Activated T-cell treated with anti-CD3 and anti-CD28 coated beads, Interleukin-2, amount 50 U/mL, for 4 hours (primary cell): ENCODE measurements around the gene MYH13. TPM values are rescaled to one million over a fixed set of nuclear protein-coding genes. Genes with fewer than 3 reads are reported as not detected.
"Not testable (repeated sequence)": the region's sequence is repeated elsewhere in the genome, so short reads cannot be mapped to it uniquely, and the experiment has no call there.

Experiments
- ATAC-seq, 2 donors: fragments of 200-7000 bp; cut with Tn5 transposase; one replicate each; pipeline ENCODE4 v1.10.0; 2021
- DNase-seq: peaks from one replicate; pipeline ENCODE4 v3.0.0-alpha.2; 2020
- H3K27me3 Mint-ChIP-seq: one replicate; pipeline ENCODE4 v1.8.0; 2021; ENCODE audit warnings: low read depth, mixed read lengths
- H3K36me3 Mint-ChIP-seq: one replicate; pipeline ENCODE4 v1.8.0; 2022; ENCODE audit warnings: mixed read lengths; ENCODE audit not compliant: insufficient read depth
- H3K4me1 Mint-ChIP-seq: one replicate; pipeline ENCODE4 v1.8.0; 2021; ENCODE audit warnings: low read depth, mixed read lengths
- H3K4me3 Mint-ChIP-seq: one replicate; pipeline ENCODE4 v1.8.0; 2021; ENCODE audit warnings: mild to moderate bottlenecking, moderate library complexity, mixed read lengths
- H3K9me3 Mint-ChIP-seq: one replicate; pipeline ENCODE4 v1.8.0; 2021; ENCODE audit warnings: mixed read lengths
- total RNA-seq, 3 donors: library from RNA; stranded (reverse); gene quantifications; one replicate each; pipeline ENCODE4 v1.2.1, GENCODE V29; 2021

Gene MYH13
- total RNA-seq, 3 donors from 2014 or later, result not detected

DNA sequence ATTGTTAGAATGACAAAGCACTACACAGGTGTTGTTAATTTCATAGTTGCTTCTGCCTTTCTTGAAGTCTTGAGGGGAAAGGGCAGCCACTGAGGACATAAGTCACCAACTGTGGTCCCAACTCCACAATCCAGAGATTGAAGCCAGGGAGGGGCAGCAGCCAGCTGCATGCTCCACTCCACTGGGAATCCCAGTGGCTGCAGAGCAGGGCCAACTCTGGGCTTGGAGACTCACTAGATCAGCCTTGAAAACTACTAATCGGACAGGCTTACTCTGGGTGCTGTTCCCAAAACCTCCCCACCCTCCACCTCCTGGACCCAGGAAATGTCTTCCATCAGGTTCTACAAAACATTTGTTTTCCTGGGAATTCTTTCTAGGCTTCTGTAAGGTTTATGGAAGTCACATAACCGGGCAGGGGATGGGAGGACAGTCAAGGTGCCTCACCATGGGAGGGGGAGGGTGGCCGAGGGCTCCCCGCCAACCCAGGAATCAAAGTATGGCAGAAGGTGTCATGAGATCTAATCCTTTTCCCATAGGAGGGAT, 68.0 kb downstream of the MYH13 start:
- H3K4me1 Mint-ChIP-seq, result no peaks in the 10 kb centered on the region
- no peaks in the 10 kb centered on the region for H3K36me3 Mint-ChIP-seq
- DNase-seq, result no peak
- H3K9me3 Mint-ChIP-seq, result no peaks in the 10 kb centered on the region
- ATAC-seq, result no peak
- H3K27me3 Mint-ChIP-seq, result no peaks in the 10 kb centered on the region
- no peak overlapping the region for H3K4me3 Mint-ChIP-seq

- H3K4me1 Mint-ChIP-seq, result no peaks in the 10 kb centered on the region
- H3K27me3 Mint-ChIP-seq, result no peaks in the 10 kb centered on the region
- H3K4me3 Mint-ChIP-seq, result no peak overlapping the region
- H3K36me3 Mint-ChIP-seq, result no peaks in the 10 kb centered on the region
- no peaks in the 10 kb centered on the region for H3K9me3 Mint-ChIP-seq
- no peak for DNase-seq
- ATAC-seq, result no peak
Observed at GRCh38 chr17:10297691-10298090, 75.1 kb downstream of the MYH13 start.

DNA sequence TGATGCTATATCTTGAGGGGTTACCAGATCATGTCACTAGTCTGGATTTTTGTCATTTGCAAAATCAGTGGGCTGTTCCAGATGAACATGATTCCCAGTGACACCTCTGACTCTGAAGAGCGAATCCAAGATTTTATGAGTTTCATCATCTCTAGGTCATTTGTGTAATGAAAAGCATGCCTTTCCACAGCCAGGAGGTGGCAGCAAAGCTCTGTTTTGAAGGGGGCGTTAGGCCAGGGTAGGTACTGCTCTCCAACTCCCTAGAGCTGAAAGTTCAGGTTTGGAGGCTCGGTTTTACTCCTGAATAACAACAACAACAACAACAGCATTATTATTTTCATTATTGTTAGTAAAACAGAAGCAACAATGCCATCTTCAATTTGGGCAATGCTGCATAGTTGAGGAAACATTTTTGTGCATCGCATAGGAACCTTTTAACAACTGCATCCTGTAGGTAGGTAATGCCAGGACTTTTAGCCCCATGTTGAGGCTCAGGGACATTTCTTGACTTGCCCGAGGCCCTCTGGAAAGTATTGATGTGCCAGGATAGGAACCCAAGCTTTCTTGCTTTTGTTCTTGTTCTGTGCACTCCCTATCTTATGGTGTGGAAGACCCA, 77.0 kb downstream of the MYH13 start:
- DNase-seq (no peak), ATAC-seq (peak in 1 of 2 donors; percentile 48)
- Mint-ChIP-seq H3K4me1 (no peaks in the 10 kb centered on the region), H3K27me3 (peaks cover 2% of the 10 kb centered on the region), H3K36me3 (no peaks in the 10 kb centered on the region), H3K4me3 (no peak overlapping the region), H3K9me3 (no peaks in the 10 kb centered on the region)

GRCh38 chr17:10294180-10294579, 78.6 kb downstream of the MYH13 start:
- Mint-ChIP-seq H3K4me1 (no peaks in the 10 kb centered on the region), H3K27me3 (peaks cover 4% of the 10 kb centered on the region), H3K9me3 (no peaks in the 10 kb centered on the region), H3K4me3 (no peak overlapping the region), H3K36me3 (no peaks in the 10 kb centered on the region)
- ATAC-seq (no peak), DNase-seq (no peak)

- H3K27me3 Mint-ChIP-seq, result peaks cover 8% of the 10 kb centered on the region
Observed at GRCh38 chr17:10292057-10292937, 80.5 kb downstream of the MYH13 start.

DNA sequence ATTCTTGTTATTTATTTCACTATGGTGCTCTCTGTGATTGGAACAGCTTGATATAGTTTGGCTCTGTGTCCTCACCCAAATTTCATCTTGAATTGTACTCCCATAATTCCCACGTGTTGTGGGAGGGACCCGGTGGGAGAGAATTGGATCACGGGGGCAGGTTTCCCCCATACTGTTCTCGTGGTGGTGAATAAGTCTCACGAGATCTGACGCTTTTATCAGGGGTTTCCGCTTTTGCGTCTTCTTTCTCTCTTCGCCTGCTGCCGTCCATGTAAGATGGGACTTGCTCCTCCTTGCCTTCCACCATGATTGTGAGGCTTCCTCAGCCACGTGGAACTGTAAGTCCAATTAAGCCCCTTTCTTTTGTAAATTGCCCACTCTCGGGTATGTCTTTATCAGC, 81.2 kb downstream of the MYH13 start:
- not testable (repeated sequence) for H3K27me3 Mint-ChIP-seq, H3K9me3 Mint-ChIP-seq, H3K36me3 Mint-ChIP-seq, ATAC-seq, DNase-seq, H3K4me3 Mint-ChIP-seq, H3K4me1 Mint-ChIP-seq

More at GRCh38 chr17:10292057-10292937, 80.5 kb downstream of the MYH13 start:
- peak; percentile 34 to 35 for ATAC-seq
- Mint-ChIP-seq H3K9me3 (no peaks in the 10 kb centered on the region), H3K36me3 (no peaks in the 10 kb centered on the region), H3K4me1 (no peaks in the 10 kb centered on the region), H3K4me3 (no peak overlapping the region)
- no peak for DNase-seq

GRCh38 chr17:10290041-10290440, 82.8 kb downstream of the MYH13 start:
- H3K4me3 Mint-ChIP-seq, result no peak overlapping the region
- no peaks in the 10 kb centered on the region for H3K9me3 Mint-ChIP-seq
- H3K4me1 Mint-ChIP-seq, result no peaks in the 10 kb centered on the region
- H3K27me3 Mint-ChIP-seq, result peaks cover 8% of the 10 kb centered on the region
- H3K36me3 Mint-ChIP-seq, result no peaks in the 10 kb centered on the region
- DNase-seq, result no peak
- ATAC-seq, result no peak

GRCh38 chr17:10286324-10286723, 86.5 kb downstream of the MYH13 start:
- no peak for DNase-seq
- Mint-ChIP-seq H3K4me3 (no peak overlapping the region), H3K9me3 (no peaks in the 10 kb centered on the region), H3K27me3 (peaks cover 6% of the 10 kb centered on the region), H3K4me1 (no peaks in the 10 kb centered on the region), H3K36me3 (no peaks in the 10 kb centered on the region)
- ATAC-seq, result no peak

GRCh38 chr17:10285896-10286295, 86.9 kb downstream of the MYH13 start:
- no peaks in the 10 kb centered on the region for H3K36me3 Mint-ChIP-seq
- DNase-seq (no peak), ATAC-seq (no peak)
- H3K9me3 Mint-ChIP-seq, result no peaks in the 10 kb centered on the region
- H3K27me3 Mint-ChIP-seq, result peaks cover 6% of the 10 kb centered on the region
- no peak overlapping the region for H3K4me3 Mint-ChIP-seq
- no peaks in the 10 kb centered on the region for H3K4me1 Mint-ChIP-seq

GRCh38 chr17:10280068-10280467, 92.7 kb downstream of the MYH13 start:
- no peak overlapping the region for H3K4me3 Mint-ChIP-seq
- no peak for ATAC-seq
- H3K36me3 Mint-ChIP-seq, result no peaks in the 10 kb centered on the region
- no peak for DNase-seq
- H3K4me1 Mint-ChIP-seq, result no peaks in the 10 kb centered on the region
- no peaks in the 10 kb centered on the region for H3K27me3 Mint-ChIP-seq
- no peaks in the 10 kb centered on the region for H3K9me3 Mint-ChIP-seq

GRCh38 chr17:10278218-10278617, 94.6 kb downstream of the MYH13 start:
- DNase-seq, result no peak
- Mint-ChIP-seq H3K9me3 (no peaks in the 10 kb centered on the region), H3K36me3 (no peaks in the 10 kb centered on the region), H3K27me3 (peaks cover 2% of the 10 kb centered on the region), H3K4me1 (no peaks in the 10 kb centered on the region), H3K4me3 (no peak overlapping the region)
- no peak for ATAC-seq

DNA sequence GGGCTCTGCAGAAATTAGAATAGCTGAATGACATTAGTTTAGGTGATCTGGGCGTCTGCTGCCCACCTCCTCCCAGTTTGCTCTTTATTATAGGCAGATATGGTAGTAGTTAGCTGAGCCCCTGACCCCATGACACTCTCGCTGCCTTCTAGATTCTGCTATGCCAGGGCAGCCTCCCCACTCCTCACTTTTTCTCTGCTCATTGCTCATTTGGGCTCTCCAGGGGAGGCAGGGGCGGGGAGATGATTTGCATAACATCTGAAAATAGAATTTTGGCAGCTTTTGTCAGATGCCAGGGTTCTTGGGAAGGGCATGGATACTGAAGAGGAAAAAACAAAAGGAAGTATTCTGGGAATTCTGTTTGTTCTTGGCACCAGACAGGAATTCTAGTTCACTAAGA, 96.4 kb downstream of the MYH13 start:
- DNase-seq (no peak), ATAC-seq (no peak)
- Mint-ChIP-seq H3K9me3 (no peaks in the 10 kb centered on the region), H3K27me3 (peaks cover 2% of the 10 kb centered on the region), H3K4me1 (no peaks in the 10 kb centered on the region), H3K4me3 (no peak overlapping the region), H3K36me3 (no peaks in the 10 kb centered on the region)

GRCh38 chr17:10275418-10275817, 97.4 kb downstream of the MYH13 start:
- H3K9me3 Mint-ChIP-seq, result no peaks in the 10 kb centered on the region
- DNase-seq (no peak), ATAC-seq (no peak)

GRCh38 chr17:10271106-10271562, 101.7 kb downstream of the MYH13 start:
- DNase-seq, result no peak
- peaks cover 4% of the 10 kb centered on the region for H3K27me3 Mint-ChIP-seq
- no peak for ATAC-seq
- no peaks in the 10 kb centered on the region for H3K4me1 Mint-ChIP-seq
- no peaks in the 10 kb centered on the region for H3K36me3 Mint-ChIP-seq
- H3K4me3 Mint-ChIP-seq, result no peak overlapping the region
- H3K9me3 Mint-ChIP-seq, result no peaks in the 10 kb centered on the region

More at GRCh38 chr17:10275418-10275817, 97.4 kb downstream of the MYH13 start:
- no peaks in the 10 kb centered on the region for H3K4me1 Mint-ChIP-seq
- peaks cover 2% of the 10 kb centered on the region for H3K27me3 Mint-ChIP-seq
- H3K36me3 Mint-ChIP-seq, result no peaks in the 10 kb centered on the region
- no peak overlapping the region for H3K4me3 Mint-ChIP-seq

- ATAC-seq (no peak), DNase-seq (no peak)
- Mint-ChIP-seq H3K4me3 (no peak overlapping the region), H3K27me3 (peaks cover 4% of the 10 kb centered on the region), H3K4me1 (no peaks in the 10 kb centered on the region), H3K36me3 (no peaks in the 10 kb centered on the region), H3K9me3 (no peaks in the 10 kb centered on the region)
Observed at GRCh38 chr17:10270258-10270657, 102.5 kb downstream of the MYH13 start.
